Measurements from ENCODE around the gene ITGB2. TPM values are rescaled to one million over a fixed set of nuclear protein-coding genes. Genes with fewer than 3 reads are reported as not detected.

ITGB2 gene
- total RNA-seq, 1 experiment from 2014 or later = 1.5 TPM

DNA sequence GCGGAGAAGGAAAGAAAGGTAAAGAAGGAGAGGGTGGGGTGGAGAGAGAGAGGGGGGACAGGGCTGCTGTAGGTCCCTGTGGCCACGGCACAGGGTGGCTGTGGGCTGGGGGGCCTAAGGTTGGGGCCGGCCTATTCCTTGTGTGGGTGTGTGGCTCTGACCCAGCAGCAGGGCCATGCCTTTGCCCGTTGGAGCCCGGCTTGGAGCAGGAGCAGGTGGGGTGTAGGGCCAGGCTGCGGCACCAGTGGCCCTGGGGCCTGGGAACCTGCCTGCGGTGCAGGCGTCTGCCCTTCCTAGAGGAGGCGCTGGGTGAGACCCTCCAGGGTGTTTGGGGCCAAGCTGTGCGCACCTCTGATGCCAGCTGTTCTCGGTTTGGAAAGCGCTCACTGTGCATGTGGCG lies 83.2 kb downstream of the ITGB2 start (continued):
- TF ChIP-seq, protein P1, sequence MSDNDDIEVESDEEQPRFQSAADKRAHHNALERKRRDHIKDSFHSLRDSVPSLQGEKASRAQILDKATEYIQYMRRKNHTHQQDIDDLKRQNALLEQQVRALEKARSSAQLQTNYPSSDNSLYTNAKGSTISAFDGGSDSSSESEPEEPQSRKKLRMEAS (IDR thresholded peaks at IDR 0.05) = no peak

DNA sequence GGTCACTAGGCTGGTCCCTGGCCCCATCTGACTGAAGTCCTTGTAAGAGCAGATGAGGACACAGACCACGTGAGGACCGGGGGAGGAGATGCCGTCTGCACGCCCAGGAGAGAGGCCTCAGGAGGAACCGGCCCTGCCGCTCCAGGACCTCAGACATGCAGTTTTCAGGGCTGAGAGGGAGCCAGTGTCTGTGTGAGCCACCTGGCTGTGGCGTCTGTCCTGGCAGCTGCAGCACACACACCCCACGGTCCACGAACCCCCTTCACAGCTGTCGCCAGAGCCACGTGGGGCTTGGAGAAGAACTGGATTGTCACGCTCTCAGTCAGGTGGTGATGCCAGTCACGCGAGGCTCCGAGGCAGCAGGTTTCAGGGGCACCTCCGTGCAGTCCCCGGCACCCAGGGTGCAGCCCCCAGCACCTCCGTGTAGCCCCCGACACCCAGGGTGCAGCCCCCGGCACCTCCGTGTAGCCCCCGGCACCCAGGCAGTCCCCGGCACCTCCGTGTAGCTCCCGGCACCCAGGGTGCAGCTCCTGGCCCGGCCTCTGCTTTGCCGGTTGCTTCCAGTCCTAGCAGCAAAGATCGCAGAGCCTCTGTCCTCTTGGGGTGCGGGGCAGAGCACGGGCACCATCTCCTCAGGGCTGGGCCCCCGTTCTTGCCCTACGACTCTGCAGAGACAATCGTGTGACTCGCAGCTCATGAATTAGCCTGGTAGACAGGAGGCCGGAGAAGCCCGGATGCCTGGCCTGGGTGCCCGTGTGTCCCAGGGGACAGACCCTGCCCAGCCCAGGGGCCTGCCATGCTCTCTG lies 83.8 kb downstream of the ITGB2 start:
- Histone ChIP-seq H3K27ac (ENCODE audit: low read depth, low read length) (no peak overlapping the region), H3K9me3 (ENCODE audit: control insufficient read depth in 1 of 2, insufficient read depth in 1 of 2, low read depth in 1 of 2, low read length in 2 of 2) (no peaks in the 10 kb centered on the region), H3K36me3 (ENCODE audit: control insufficient read depth in 1 of 2, insufficient read depth in 2 of 2, low read length in 2 of 2) (no peaks in the 10 kb centered on the region), H3K79me2 (ENCODE audit: insufficient read depth, low read length) (no peaks in the 10 kb centered on the region), H3K9me2 (ENCODE audit: insufficient read depth) (no peaks in the 10 kb centered on the region), H3K9ac (ENCODE audit: low read length) (no peak overlapping the region), H3K4me2 (ENCODE audit: low read length) (0 out of 2 replicates have a peak overlapping the region, but pooled peaks have one; percentile 7), H4K20me1 (ENCODE audit: insufficient read depth) (no peaks in the 10 kb centered on the region), H3K27me3 (ENCODE audit: insufficient read depth, low read length) (no peaks in the 10 kb centered on the region), H3K4me1 (ENCODE audit: control insufficient read depth in 1 of 2, insufficient read depth in 2 of 2, low read length in 2 of 2) (peaks cover 2 to 10% of the 10 kb centered on the region in 2 experiments; a peak in 1 of 4 replicates), H2AFZ (ENCODE audit: low read depth, low read length, poor library complexity, severe bottlenecking) (no peak overlapping the region), H3K4me3 (replicated peaks in 1 of 2; ENCODE audit: low read depth in 1 of 2, low read length in 2 of 2) (no peak overlapping the region)
- intact Hi-C loops (cut with micrococcal nuclease) = no loop called here
- no peak for DNase-seq (ENCODE audit: low read depth, low spot score)
- ChIA-PET CTCF (no interaction called here), RAD21 (ENCODE audit: low non-redundant PET in 1 of 2, low total read pairs in 2 of 2, uncharacterized antibody in 2 of 2, unreplicated experiment in 2 of 2) (no interaction called here), POLR2A (no interaction called here)
- BruUV-seq (replicated peaks) = no TSS peak
- peak; percentile 53; the same call in 1 of the 2 replicates for ATAC-seq
- TF ChIP-seq EZH2phosphoT487 (IDR thresholded peaks at IDR 0.05; ENCODE audit: borderline replicate concordance) (no peak), ZFX (IDR thresholded peaks at IDR 0.05) (no peak), JUND (IDR thresholded peaks at IDR 0.05) (no peak), ZNF274 (IDR thresholded peaks at IDR 0.05; ENCODE audit: low read depth, low read length) (no peak), SRF (IDR thresholded peaks at IDR 0.05; ENCODE audit: low read depth) (no peak), SP1 (IDR thresholded peaks at IDR 0.05; ENCODE audit: low read depth) (no peak), CBX3 (IDR thresholded peaks at IDR 0.05; ENCODE audit: low read depth) (no peak), POLR2AphosphoS5 (IDR thresholded peaks at IDR 0.05; ENCODE audit: low read depth, low read length) (no peak), RAD21 (IDR thresholded peaks at IDR 0.05; ENCODE audit: low read depth) (no peak), SIN3A (IDR thresholded peaks at IDR 0.05; ENCODE audit: low read depth) (no peak), CEBPB (IDR thresholded peaks at IDR 0.05; ENCODE audit: low read depth) (no peak), FOSL1 (IDR thresholded peaks at IDR 0.05; ENCODE audit: low read depth) (no peak)
- TF ChIP-seq, protein P2, sequence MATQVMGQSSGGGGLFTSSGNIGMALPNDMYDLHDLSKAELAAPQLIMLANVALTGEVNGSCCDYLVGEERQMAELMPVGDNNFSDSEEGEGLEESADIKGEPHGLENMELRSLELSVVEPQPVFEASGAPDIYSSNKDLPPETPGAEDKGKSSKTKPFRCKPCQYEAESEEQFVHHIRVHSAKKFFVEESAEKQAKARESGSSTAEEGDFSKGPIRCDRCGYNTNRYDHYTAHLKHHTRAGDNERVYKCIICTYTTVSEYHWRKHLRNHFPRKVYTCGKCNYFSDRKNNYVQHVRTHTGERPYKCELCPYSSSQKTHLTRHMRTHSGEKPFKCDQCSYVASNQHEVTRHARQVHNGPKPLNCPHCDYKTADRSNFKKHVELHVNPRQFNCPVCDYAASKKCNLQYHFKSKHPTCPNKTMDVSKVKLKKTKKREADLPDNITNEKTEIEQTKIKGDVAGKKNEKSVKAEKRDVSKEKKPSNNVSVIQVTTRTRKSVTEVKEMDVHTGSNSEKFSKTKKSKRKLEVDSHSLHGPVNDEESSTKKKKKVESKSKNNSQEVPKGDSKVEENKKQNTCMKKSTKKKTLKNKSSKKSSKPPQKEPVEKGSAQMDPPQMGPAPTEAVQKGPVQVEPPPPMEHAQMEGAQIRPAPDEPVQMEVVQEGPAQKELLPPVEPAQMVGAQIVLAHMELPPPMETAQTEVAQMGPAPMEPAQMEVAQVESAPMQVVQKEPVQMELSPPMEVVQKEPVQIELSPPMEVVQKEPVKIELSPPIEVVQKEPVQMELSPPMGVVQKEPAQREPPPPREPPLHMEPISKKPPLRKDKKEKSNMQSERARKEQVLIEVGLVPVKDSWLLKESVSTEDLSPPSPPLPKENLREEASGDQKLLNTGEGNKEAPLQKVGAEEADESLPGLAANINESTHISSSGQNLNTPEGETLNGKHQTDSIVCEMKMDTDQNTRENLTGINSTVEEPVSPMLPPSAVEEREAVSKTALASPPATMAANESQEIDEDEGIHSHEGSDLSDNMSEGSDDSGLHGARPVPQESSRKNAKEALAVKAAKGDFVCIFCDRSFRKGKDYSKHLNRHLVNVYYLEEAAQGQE (IDR thresholded peaks at IDR 0.05; ENCODE audit: low read depth) = no peak
- TF ChIP-seq, protein P3, sequence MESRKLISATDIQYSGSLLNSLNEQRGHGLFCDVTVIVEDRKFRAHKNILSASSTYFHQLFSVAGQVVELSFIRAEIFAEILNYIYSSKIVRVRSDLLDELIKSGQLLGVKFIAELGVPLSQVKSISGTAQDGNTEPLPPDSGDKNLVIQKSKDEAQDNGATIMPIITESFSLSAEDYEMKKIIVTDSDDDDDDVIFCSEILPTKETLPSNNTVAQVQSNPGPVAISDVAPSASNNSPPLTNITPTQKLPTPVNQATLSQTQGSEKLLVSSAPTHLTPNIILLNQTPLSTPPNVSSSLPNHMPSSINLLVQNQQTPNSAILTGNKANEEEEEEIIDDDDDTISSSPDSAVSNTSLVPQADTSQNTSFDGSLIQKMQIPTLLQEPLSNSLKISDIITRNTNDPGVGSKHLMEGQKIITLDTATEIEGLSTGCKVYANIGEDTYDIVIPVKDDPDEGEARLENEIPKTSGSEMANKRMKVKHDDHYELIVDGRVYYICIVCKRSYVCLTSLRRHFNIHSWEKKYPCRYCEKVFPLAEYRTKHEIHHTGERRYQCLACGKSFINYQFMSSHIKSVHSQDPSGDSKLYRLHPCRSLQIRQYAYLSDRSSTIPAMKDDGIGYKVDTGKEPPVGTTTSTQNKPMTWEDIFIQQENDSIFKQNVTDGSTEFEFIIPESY (IDR thresholded peaks at IDR 0.05; ENCODE audit: extremely low read depth, insufficient replicate concordance, low read length) = no peak
- TF ChIP-seq, protein P4, sequence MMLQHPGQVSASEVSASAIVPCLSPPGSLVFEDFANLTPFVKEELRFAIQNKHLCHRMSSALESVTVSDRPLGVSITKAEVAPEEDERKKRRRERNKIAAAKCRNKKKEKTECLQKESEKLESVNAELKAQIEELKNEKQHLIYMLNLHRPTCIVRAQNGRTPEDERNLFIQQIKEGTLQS (IDR thresholded peaks at IDR 0.05) = no peak
- TF ChIP-seq, protein P5, sequence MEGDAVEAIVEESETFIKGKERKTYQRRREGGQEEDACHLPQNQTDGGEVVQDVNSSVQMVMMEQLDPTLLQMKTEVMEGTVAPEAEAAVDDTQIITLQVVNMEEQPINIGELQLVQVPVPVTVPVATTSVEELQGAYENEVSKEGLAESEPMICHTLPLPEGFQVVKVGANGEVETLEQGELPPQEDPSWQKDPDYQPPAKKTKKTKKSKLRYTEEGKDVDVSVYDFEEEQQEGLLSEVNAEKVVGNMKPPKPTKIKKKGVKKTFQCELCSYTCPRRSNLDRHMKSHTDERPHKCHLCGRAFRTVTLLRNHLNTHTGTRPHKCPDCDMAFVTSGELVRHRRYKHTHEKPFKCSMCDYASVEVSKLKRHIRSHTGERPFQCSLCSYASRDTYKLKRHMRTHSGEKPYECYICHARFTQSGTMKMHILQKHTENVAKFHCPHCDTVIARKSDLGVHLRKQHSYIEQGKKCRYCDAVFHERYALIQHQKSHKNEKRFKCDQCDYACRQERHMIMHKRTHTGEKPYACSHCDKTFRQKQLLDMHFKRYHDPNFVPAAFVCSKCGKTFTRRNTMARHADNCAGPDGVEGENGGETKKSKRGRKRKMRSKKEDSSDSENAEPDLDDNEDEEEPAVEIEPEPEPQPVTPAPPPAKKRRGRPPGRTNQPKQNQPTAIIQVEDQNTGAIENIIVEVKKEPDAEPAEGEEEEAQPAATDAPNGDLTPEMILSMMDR (IDR thresholded peaks at IDR 0.05 in 2 of 3, conservative IDR thresholded peaks at IDR 0.05 in 1 of 3; ENCODE audit: borderline replicate concordance in 1 of 3, insufficient read depth in 1 of 3, low read depth in 2 of 3, low read length in 2 of 3) = no peak
- TF ChIP-seq, protein P1 (IDR thresholded peaks at IDR 0.05) = no peak
